Spleen (tissue), 7 donors: ENCODE results near the gene CDK14.

Experiments used
- POLR2A ChIP-seq, 3 donors: fragments of 450-650 bp; IDR thresholded peaks; one replicate each; pipeline ENCODE4 v1.5.1; 2017; ENCODE audit warnings: antibody characterized with exemption in 3 of 3, mild to moderate bottlenecking in 1 of 3
- TF ChIP-seq, protein P1 (sequence below), 11 experiments: fragments of 200-600 bp in 7 of 11; fragments of 450-650 bp in 4 of 11; sonication (generic) in 4 of 11; IDR thresholded peaks in 8 of 11; conservative IDR thresholded peaks in 3 of 11; 1 replicate in 7 of 11; 2 replicates in 4 of 11; pipeline versions ENCODE4 v1.4.0 to v1.8.0; 2016 to 2021; ENCODE audit warnings: antibody characterized with exemption in 11 of 11, inconsistent platforms in 4 of 11, mild to moderate bottlenecking in 1 of 11
- donor health status: DM: no; HTN: no; CAD: no; lungs with moderate emphysema.
- donor health status: DM: no; HTN: no; CAD: no.
- donor health status: DM: no; HTN: no; CAD: no.

DNA sequence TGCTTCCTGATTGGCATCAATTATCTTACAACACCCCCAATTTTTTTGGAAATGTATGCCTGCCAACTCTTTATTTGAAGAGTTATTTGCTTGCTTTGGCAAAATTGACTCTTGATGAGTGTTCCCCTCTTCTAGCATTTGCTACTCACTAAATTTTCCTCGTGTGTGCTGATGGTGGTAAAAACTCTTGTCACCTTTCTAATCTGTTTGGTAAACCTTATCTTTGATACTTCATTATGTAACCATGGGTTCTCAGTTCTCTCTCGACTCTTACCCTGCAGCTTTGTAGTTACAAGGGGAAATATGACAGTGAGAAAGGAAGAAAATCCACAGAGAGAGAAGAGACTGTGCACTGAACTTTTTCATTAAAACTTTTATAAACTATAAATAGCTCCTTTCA lies 102.5 kb downstream of the CDK14 start:
- no peak for TF ChIP-seq POLR2A (IDR thresholded peaks at IDR 0.05)
- TF ChIP-seq, protein P1, sequence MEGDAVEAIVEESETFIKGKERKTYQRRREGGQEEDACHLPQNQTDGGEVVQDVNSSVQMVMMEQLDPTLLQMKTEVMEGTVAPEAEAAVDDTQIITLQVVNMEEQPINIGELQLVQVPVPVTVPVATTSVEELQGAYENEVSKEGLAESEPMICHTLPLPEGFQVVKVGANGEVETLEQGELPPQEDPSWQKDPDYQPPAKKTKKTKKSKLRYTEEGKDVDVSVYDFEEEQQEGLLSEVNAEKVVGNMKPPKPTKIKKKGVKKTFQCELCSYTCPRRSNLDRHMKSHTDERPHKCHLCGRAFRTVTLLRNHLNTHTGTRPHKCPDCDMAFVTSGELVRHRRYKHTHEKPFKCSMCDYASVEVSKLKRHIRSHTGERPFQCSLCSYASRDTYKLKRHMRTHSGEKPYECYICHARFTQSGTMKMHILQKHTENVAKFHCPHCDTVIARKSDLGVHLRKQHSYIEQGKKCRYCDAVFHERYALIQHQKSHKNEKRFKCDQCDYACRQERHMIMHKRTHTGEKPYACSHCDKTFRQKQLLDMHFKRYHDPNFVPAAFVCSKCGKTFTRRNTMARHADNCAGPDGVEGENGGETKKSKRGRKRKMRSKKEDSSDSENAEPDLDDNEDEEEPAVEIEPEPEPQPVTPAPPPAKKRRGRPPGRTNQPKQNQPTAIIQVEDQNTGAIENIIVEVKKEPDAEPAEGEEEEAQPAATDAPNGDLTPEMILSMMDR (IDR thresholded peaks at IDR 0.05 in 8 of 11, conservative IDR thresholded peaks at IDR 0.05 in 3 of 11), result no peak
